ENCODE data around the gene PPP1R1A.

The PPP1R1A gene

DNA sequence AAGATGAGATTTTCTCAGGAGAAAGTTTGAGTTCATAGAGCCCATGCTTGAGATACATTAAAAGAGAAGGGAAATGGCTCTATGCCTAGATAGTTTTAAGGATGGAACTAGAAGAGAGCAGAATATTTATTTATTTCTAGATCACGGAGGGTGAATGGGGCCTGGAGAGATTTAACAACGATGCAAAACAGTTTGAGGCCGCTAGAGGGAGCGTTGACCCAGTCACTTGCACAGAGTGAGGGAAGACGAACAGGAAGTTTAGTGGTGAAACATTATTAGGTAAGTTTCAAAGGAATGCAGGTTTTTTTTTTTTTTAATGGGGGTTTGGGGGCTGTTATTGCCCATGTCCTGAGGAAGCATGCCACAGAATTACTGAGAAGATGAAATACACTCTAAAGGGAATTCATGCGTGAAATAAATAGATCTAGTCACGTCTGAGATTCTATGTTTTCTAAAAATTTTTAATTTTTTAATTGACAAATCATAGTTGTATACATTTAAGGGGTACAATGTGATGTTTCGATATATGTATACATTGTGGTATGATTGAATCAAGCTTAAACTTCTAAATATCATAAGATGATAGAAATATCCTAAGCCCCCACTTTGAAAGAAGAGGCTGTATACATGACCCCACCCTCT, 14.8 kb upstream of the PPP1R1A start:
- peak; percentile 71 for DNase-seq

DNA sequence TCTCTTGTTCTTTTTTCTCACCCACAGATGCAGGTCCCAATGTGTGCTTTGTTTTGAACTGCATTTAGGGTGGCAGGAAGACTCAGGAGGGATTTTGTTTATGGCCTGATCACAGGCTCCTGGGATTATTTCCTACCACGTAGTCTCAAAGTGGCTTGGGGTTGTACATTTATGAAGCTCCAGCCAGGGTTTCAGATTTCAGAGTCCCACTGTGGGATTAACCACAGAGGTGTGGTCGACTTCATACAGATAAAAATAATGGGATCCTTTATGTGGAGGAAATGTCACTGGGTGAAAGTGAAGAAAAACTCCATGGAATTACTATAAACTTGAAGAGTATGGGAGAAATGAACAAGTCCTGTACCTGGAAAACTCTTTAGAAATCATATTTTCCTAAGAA, 14.2 kb upstream of the PPP1R1A start:
- DNase-seq = no peak

DNA sequence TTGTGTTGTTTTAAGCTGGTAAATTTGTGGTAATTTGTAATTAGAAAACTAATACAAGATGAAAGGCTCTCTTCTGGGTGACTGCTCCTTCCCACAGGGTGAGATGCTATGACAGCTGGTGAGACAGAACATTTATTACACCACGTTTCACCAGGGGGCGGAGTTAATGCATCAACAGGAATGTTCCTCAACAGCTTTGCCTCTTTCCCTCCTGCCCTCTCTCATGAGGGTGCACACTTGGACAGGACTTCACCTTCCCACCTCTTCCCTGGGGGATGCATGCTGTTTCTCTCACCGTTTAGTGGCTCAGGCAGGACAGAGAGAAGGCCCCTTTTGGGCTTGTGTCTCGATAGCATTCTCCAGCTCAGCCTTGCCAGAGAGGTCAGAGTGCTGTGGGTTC, 13.4 kb upstream of the PPP1R1A start:
- no peak for DNase-seq

DNA sequence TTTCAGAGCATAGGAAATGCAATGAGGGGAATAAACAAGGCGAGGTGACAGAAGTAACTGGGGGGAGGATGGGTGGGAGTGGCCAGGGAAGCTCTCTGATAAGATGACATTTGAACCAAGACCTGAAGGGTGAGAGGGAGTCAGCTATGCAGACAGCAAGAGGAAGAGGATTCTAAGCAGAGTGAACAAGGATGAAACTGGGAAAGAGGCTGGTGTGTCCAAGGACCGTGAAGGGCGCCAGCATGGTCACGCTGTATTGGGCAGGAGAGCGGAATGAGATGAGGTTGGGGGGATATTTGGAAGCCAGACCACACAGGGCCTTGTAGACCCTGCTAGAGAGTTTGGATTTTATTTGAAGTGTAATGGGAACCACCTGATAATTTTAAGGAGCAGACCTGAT, 10.5 kb upstream of the PPP1R1A start:
- no peak for DNase-seq

DNA sequence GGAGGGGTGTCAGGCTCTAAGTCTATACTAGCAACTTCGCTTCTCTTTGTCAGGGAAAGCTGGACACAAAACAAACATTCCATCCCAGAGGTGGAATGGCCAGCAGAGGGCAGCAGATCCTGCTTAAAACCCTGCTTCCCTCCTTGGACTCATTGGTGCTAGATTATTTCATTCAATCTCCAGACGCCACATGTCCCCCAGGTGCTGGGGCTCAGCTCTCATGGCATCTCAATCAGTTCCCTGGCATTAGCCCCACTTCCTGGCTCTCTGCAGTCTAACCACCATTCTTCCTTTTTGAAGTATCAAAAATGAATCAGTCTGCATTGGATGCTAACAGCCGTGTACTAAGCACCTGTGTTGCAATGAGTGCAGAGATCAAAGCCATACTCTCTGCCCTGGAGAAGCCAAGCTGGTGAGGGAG, 8.1 kb upstream of the PPP1R1A start:
- peak; percentile 44 for DNase-seq

DNA sequence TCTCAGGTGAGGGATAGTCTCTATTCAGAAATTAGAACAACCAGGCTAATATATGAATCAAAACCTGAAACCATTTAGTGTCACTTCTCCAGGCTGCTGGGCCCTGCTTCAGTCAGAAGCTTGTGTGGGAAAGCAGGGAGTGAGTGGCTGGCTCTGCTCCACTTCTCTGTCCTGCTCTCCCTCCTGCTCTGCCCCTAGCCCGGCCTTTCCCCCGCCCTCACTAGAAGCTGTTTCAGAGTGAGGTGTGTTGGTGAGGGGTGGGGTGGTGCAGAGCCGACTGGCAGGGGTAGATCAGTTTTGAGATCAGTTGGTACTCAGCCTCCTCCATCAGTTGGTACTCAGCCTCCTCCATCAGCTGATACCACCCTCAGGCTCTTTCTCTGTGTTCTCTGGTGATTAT, 7.0 kb upstream of the PPP1R1A start:
- no peak for DNase-seq

DNA sequence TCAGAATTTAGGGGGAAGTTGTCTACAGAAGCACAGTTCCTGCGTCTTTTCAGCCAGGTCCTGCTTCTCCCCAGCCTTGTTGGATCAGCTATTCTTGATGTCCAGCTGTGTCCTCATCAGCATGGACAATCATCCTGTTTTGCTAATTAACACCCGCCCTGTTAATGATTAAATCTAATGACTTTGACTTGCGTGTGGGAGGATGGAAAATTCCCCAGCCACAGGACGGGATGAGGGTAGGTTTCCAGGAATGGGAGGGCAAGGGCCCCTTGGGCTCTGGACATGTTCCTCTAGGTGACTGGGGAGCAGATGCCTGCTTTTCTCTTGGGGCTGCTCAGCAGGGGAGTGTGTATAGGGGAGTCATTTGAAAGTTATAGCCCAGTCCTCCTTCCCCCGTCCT, 5.3 kb upstream of the PPP1R1A start:
- DNase-seq = no peak

DNA sequence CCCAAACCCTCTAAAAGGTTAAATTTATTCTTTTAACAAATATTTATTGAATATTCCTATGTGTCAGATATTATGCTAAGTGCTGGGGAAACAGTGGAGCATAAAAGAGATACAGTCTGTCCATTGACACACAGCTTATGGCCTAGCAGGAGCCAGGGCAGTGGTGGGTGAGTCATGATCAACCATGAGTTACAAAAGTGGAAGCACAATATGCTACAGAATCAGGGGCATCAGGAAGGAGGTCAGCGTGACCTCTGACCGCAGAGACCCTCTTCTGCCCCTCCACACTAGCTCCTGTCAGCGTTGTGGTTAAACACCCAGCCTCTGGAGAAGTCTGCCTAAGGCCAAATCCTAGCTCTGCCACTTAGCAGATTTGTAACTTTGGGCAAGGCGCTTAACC, 4.7 kb upstream of the PPP1R1A start:
- DNase-seq = no peak

DNA sequence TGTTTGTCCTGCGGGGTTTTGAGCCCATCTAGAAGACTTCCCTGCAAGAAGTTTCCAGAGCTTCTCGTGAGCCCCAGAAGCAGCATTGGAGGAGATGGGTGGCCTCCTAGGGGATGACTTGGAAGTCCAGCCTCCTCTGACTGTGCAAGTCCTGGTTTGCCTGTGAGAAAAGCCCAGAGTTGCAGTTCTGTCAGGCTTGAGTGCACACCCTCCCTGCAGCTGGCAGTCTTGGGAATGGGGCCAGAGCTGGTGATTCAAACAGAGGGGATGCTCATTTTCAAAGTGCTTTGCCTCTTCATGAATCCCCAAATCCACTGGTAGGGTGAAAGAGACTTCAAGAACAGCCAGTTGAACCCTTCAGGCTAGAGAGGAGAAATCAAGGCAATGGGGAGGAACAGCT, 3.9 kb upstream of the PPP1R1A start:
- no peak for DNase-seq

DNA sequence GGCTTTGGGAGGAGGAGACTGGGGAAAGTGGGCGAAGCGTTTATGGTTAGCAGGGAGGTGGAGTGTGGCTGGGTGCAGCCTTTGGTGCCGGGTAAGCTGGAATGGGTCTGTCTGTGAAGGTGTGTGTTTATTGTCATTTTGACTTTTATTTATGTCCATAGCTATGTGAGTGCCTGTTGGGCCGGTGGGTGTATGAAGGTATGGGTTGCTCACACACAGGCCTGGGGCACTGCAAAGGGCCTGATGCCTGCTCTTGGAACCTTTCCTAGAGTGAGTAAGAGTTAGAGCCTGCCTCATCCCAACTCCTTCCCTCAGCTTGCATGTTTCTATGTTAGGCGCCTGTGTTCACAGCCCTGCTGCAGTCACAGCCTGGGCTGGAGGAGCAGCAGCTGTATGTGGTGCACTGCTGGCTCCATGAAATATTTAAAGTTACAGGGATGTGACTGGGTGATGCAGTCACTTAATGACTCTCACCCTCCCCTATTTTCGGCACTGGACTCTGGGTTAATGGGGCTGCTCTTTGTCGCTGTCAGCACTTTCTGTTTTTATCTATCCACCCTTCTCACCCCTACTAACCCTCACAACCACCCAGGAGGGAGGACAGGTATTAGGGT, 2.6 kb upstream of the PPP1R1A start:
- DNase-seq = no peak

DNA sequence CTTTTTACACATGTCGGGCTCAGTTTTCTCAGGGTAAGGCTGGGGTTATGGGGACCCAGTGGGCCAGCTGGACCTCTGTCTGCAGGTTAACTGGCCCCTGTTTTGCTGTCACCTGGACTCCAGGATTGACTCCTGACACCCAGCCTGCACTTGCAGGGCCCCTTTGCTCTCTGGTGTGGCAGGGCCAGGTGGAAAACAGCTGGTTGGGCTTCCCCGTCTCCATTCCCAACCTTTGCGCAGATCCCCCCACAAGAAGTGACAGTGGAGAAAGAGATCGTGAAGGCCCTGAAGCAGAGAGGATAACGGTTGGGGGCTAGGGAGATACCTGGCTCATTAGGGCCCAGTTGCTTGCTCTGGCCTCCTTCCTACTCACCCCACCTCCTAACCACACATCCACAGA, 1.5 kb upstream of the PPP1R1A start:
- DNase-seq = no peak

DNA sequence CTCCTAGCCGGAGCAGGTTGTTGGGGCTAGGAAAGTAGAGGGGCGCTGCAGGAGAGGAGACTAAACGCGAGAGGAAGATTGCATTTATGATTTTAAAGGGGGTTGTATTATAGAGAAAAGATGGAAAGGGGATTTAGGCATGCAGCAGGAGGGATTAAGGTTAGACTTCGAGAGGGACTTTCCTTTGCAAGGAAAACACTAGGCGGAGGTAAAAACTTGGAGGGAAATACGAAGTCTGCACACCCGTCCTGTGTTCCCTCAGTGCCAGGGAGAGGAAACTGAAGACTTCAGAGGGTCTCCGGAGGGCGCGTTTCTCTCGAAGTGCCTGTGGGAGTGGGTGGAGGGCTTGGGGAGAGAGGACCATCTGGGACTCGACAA, 420 bp upstream of the PPP1R1A start:
- no peak for DNase-seq

DNA sequence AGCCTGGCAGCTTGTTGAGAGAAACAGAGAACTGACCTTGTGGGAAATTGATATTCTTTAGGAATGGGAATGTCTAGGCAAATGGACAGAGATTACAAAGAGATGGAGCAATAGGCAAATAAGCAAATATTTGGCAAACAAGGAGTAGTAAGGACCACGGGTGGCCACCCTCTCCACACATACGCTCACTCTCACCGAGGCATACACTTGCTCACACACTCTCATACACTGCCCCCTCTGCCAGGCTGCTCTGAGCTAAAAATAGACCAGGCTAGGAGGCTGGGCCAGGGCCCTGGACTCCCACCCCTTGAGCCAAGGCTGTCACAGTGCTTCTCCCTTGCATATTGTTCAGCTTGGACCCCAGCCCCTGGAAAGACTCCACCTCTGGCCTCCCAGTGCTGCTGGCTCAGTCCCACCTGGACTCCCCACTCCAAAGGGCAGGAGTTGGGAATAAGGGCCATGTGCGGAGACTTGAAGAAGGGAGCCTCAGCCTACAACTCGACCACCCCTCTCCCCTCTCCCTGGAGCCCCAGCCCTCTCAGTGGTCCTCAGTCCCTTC, 1.1 kb downstream of the PPP1R1A start:
- DNase-seq = no peak

DNA sequence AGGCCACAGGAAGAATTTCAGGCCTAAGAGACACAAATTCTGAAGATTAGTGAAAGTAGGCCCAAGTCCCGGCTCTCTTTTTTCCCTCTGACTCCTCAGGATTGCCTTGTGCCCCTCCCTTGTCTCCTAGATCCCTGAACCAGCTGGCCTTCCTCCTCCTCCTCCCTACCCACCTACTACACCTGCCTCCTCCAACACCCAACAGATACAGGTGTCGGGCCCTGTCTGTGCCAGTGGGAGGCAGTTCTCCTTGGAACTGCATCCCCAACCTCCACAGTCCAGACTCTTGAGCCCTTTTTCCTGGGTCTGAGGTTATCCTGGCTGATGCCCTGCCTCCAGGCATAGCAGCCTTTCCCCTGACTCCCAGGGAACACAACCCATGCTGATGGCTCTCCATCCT, 1.8 kb downstream of the PPP1R1A start:
- no peak for DNase-seq

DNA sequence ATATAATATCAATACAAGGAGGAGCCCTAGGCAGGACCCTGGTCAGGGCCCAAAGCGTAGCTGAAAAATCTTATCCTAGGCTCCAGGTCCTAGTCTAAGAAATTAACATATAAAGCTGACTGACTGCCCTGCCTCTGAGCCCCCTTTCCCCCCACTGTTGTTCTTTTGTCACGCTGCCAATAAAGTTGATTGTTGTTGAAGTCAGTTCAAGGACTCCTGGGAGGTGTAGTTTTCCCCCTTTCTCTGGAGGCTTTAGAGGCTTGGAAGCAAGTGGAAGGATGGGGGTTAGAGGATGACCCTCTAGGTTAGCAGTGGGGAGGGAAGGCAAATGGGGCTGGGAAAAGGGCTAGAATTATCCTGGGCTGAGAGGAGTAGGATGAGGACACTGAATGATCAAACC, 3.2 kb downstream of the PPP1R1A start:
- no peak for DNase-seq

DNA sequence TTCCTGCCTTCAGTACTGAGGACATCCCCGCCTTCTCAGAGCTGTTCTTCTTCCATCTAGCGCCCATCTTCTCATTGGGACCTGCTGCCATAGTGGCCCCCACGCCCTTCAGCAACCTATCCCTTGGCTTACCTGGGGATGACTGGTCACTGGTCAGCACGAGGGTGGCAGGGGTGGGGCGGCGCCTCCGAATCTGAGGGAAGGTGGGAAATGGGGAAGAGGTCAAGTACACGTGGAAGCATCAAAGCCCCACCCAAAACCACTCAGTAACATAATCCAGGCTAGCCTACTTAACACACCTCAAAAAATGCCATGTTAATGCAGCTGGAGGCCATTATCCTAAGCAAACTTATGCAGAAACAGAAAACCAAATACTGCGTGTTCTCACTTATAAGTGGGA, 4.3 kb downstream of the PPP1R1A start:
- no peak for DNase-seq

DNA sequence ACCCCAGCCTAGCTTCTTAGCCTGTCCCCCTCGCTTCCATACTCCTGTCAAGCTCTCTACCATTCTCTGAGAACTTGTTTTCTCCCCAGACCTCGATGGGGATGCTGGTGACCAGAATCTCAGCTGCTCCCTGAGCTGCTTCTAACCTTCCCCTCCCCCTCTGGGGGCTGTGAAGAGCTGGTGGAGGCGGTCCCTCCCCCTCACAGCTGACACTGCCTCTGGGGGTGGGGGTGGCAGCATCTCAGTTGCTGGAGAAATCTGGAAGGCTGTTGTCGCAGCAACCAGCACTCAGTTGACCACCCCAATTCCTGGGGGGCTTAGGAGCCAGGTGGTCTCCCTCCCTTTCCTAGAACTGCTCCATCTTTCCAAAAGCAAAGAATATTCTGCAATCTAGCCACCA, 4.7 kb downstream of the PPP1R1A start:
- DNase-seq = no peak

DNA sequence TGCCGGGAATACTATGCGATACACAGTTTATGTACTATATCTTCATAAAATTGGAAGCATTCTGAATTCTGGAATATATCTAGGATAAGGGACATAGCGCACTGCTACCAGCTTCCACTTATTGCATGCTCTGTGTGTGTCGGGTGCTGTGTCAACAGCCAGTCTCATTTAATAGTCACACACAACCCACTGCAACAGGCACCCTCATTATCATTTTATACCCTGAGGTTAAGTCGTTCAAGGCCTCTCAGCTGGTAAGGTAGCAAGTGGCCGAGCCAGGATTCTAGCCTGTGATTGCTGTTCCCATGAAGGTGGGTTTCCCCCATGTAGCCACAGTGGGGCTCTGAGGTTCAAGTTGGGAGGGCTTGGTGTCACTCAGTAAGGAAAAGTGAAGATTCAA, 7.0 kb downstream of the PPP1R1A start:
- no peak for DNase-seq

DNA sequence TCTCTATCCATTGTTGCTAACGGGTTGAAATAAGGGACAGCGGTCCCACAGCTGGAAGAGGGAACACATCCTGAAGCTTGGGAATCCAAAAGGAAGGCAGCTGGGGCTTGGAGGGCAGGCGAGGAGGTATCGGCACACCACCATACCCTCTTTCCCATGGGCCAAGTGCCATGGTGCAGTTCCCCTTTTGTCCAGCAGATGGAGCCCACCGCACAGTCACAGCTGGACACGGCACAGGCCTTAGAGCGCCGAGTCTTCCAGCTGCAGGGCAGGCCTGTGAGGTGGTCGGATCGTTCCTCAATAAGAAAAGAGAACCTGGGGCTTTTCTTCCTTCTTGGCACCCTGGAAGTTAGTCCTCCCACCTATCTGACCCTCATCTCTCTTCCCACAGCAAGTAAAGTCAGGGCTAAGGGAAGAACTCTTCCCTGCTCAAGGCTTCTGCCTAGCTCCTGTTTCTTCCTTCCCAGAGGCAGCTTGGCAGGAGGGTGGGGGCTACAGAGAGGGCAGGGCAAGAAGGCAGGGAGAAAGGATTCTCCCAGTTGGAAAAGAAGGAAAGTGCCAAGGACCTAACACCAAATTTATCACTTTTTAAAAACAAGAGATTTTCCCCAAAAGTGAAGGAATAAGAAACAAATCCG, 8.6 kb downstream of the PPP1R1A start:
- DNase-seq = peak; percentile 85

DNA sequence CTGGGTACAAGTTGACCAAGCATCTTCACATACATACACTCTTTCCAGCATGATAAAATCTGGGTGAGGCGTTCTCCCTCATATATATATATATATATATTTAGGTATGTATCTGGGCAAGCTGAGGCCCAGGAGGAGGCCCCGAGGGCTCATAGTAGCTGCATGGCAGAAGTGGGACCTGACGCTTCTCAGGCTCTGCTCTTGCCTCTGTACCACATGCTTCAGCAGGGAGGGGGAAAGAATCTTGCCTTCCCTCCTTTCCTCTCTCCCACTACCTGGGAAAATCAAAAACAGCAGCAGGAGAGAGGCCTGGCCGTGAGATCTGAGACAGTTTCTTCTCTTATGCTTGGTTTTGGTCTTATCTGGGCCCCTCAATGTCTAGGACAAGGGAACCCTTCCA, 9.2 kb downstream of the PPP1R1A start:
- DNase-seq = no peak

DNA sequence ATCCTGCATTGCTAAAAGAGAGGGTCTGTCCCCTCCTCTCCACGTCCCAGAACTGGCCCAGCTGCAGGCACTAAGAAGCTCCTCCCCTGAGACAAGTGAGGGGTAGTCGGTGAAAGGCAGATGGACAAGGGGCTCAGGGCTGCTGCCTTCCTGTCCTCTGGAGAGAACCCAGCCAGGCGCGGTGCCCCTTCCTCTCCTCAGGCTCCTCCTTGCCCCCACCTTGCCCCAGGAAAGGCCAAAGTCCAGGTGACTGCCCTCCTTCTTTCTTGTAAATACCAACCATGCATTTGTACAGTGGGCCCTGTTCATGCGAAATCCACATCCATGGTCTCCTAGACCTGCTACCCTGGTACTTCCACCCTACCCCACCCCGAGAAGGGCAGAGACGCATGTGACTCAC, 9.7 kb downstream of the PPP1R1A start:
- DNase-seq = no peak

DNA sequence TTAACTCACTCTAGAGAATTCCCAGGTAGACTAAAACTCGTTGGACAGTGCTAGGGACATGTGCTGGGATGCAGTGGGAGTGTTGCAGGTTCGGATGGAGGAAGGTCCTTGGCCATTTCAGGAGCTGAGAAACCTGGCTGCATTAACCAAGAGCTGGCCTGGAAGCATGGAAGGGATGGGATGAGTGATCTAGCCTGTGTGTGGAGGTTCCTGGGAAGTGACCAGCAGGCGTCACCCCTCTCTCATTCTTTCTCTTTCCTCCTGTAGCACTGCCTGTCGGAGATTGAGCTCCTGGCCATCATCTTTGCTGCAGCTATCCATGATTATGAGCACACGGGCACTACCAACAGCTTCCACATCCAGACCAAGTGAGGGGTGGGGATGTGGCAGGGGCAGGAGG, 15.6 kb downstream of the PPP1R1A start:
- DNase-seq = no peak

DNA sequence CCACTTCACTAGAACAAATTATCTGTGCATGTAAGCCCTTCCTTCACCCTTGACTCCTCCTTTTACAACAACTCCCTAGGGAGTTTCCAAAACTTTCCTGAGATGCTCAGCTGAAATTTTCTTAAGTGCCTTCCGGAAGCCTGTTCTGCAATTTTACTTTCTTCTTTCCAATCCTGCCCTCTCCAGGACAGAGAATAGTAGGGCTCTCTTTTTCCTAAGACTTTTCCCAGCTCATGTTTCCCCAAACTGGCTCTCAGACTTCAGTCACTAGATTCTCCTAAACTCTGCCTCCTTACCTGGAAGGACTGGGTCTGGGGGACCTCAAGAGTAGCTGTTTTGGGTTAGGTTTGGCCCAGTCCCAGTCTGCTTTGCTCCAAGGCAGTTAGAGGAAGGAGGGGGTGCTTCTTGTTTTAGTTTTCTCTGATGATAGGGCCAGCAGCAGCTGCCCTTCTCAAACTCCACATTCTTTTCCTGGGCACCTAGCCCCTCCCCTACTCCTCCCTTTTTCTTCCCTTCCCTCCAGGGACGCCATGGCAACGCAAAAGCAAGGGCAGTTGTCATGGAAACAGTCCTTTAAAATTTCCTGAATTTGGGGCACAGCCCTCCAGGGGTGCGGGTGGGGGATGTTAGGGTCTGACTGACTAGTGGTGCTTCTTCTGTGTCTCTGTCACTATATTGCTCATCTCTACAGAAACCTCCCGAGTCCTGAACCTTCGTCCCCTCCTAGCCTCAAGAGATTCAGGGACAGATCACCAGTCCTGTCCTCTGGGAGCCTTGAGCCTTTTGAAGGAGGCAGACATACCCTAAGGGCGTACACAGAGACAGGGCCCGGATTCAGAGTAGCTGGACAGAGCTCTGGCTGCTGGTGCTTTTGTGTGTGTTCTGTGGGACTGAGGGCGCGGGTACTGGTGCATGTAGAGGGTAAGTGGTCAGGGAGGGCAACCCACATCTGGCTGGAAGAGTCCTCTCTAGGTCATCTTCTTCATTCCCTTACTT, 17.0 kb downstream of the PPP1R1A start:
- DNase-seq = no peak
